H1 (cell line): ENCODE measurements around the gene IFI27L1. TPM values are rescaled to one million over a fixed set of nuclear protein-coding genes. Genes with fewer than 3 reads are reported as not detected.

ENCODE experiments used
- CTCF ChIA-PET: fragments of 300-600 bp; sonication (Branson Sonifier 250); formaldehyde crosslinking; loops from one replicate; lab custom pipeline; 2021; ENCODE audit not compliant: partially characterized antibody; lab: Charles Lee
- POLR2A ChIA-PET: fragments of 300-600 bp; sonication (Branson Sonifier 250); formaldehyde crosslinking; loops from one replicate; lab custom pipeline; 2021; ENCODE audit warnings: inconsistent platforms; ENCODE audit not compliant: partially characterized antibody; lab: Charles Lee
- DNase-seq, 2 experiments: peaks; one replicate each; pipeline versions ENCODE4 v3.0.0 to v3.0.0-alpha.2; 2010 to 2022; ENCODE audit warnings: low spot score in 2 of 2, low read depth in 1 of 2, mixed read lengths in 1 of 2
- FAIRE-seq: peaks from 2 replicates; lab custom pipeline; 2011; peaks lifted over from hg19 to GRCh38; lab: Jason Lieb, UNC
- H2AFZ ChIP-seq: 2 replicates; pipeline ENCODE4 v1.8.1; 2012; ENCODE audit warnings: low read length, inconsistent platforms
- H2AK5ac ChIP-seq: 2 replicates; pipeline ENCODE4 v1.6.1; 2013; ENCODE audit warnings: low read depth, low read length
- H2BK120ac ChIP-seq: replicated peaks from 2 replicates; pipeline ENCODE3; 2013; ENCODE audit warnings: low read depth, low read length, inconsistent platforms
- H2BK12ac ChIP-seq: 2 replicates; pipeline ENCODE4 v1.6.1; 2013; ENCODE audit warnings: low read depth, low read length
- H2BK15ac ChIP-seq: 2 replicates; pipeline ENCODE4 v1.6.1; 2013; ENCODE audit warnings: low read length
- H2BK20ac ChIP-seq: 2 replicates; pipeline ENCODE4 v1.6.1; 2013; ENCODE audit warnings: low read length
- H2BK5ac ChIP-seq: 2 replicates; pipeline ENCODE4 v1.6.1; 2013; ENCODE audit warnings: low read depth, low read length
- H3K14ac ChIP-seq: 2 replicates; pipeline ENCODE4 v1.6.1; 2013; ENCODE audit warnings: inconsistent platforms; ENCODE audit not compliant: insufficient read length
- H3K18ac ChIP-seq: 2 replicates; pipeline ENCODE4 v1.6.1; 2013; ENCODE audit warnings: low read length; ENCODE audit errors: extremely low read depth
- H3K23ac ChIP-seq: 2 replicates; pipeline ENCODE4 v1.6.1; 2013; ENCODE audit warnings: inconsistent platforms; ENCODE audit not compliant: insufficient read length
- H3K23me2 ChIP-seq: 2 replicates; pipeline ENCODE4 v1.6.1; 2013; ENCODE audit warnings: low read depth, low read length
- H3K27ac ChIP-seq: 2 replicates; pipeline ENCODE4 v1.6.1; 2011; ENCODE audit warnings: low read depth, low read length, inconsistent platforms
- H3K27me3 ChIP-seq, 4 experiments: replicated peaks in 1 of 4; 1 replicate in 1 of 4; 2 replicates in 3 of 4; pipeline versions ENCODE4 v1.6.1 to v1.8.1; 2011 to 2013; ENCODE audit warnings: low read length in 3 of 4, mild to moderate bottlenecking in 3 of 4, inconsistent platforms in 2 of 4, mixed read lengths in 2 of 4, moderate library complexity in 1 of 4; ENCODE audit not compliant: control insufficient read depth in 3 of 4, insufficient read depth in 3 of 4; ENCODE audit errors: extremely low read depth in 1 of 4
- H3K36me3 ChIP-seq, 4 experiments: 2 replicates each; pipeline versions ENCODE4 v1.6.1 to v1.8.1; 2011 to 2013; ENCODE audit warnings: mild to moderate bottlenecking in 4 of 4, low read length in 3 of 4, moderate library complexity in 2 of 4, control low read depth in 1 of 4, inconsistent platforms in 1 of 4; ENCODE audit not compliant: insufficient read depth in 4 of 4, control insufficient read depth in 2 of 4
- H3K4ac ChIP-seq: replicated peaks from 2 replicates; pipeline ENCODE3; 2013; ENCODE audit warnings: low read length, low read depth, mixed read lengths, inconsistent platforms; ENCODE audit not compliant: insufficient read length
- H3K4me1 ChIP-seq, 4 experiments: replicated peaks in 1 of 4; 1 replicate in 1 of 4; 2 replicates in 3 of 4; pipeline versions ENCODE4 v1.6.1 to v1.8.1; 2011 to 2013; ENCODE audit warnings: low read length in 3 of 4, inconsistent platforms in 2 of 4, mixed read lengths in 1 of 4; ENCODE audit not compliant: insufficient read depth in 4 of 4, control insufficient read depth in 3 of 4
- H3K4me2 ChIP-seq, 2 experiments: 2 replicates each; pipeline versions ENCODE4 v1.6.1 to v1.8.1; 2011 to 2013; ENCODE audit warnings: low read depth in 2 of 2, low read length in 2 of 2, control low read depth in 1 of 2, inconsistent platforms in 1 of 2, mild to moderate bottlenecking in 1 of 2; ENCODE audit not compliant: insufficient read depth in 1 of 2
- H3K4me3 ChIP-seq, 4 experiments: fragments of 200-600, 300-600 bp in 1 of 4; sonication (generic), shearing (Covaris generic), sonication (Bioruptor Twin) in 1 of 4; 2 replicates each; pipeline versions ENCODE4 v1.5.1 to v1.8.1; 2011 to 2016; ENCODE audit warnings: low read length in 4 of 4, low read depth in 3 of 4, control low read depth in 2 of 4, inconsistent platforms in 2 of 4, mild to moderate bottlenecking in 2 of 4, mixed read lengths in 1 of 4, moderate library complexity in 1 of 4; ENCODE audit not compliant: insufficient read depth in 2 of 4; ENCODE audit errors: extremely low read depth in 1 of 4
- H3K56ac ChIP-seq: replicated peaks from 2 replicates; pipeline ENCODE3; 2013; ENCODE audit warnings: low read depth, mild to moderate bottlenecking, mixed read lengths, low read length, inconsistent platforms; ENCODE audit not compliant: insufficient read length
- H3K79me1 ChIP-seq: 2 replicates; pipeline ENCODE4 v1.6.1; 2013; ENCODE audit warnings: low read depth, low read length, control low read depth
- H3K79me2 ChIP-seq, 2 experiments: 2 replicates each; pipeline versions ENCODE4 v1.6.1 to v1.8.1; 2012 to 2013; ENCODE audit warnings: low read length in 2 of 2, mild to moderate bottlenecking in 2 of 2, inconsistent platforms in 1 of 2; ENCODE audit not compliant: insufficient read depth in 2 of 2, control insufficient read depth in 1 of 2
- H3K9ac ChIP-seq, 4 experiments: replicated peaks in 1 of 4; 1 replicate in 1 of 4; 2 replicates in 3 of 4; pipeline versions ENCODE4 v1.6.1 to v1.8.1; 2011 to 2013; ENCODE audit warnings: low read depth in 3 of 4, low read length in 3 of 4, control low read depth in 2 of 4, mild to moderate bottlenecking in 2 of 4, moderate library complexity in 2 of 4, inconsistent platforms in 1 of 4; ENCODE audit errors: extremely low read depth in 1 of 4
- H3K9me3 ChIP-seq, 2 experiments: 2 replicates each; pipeline versions ENCODE4 v1.6.1 to v1.8.1; 2012 to 2013; ENCODE audit warnings: mild to moderate bottlenecking in 2 of 2, moderate library complexity in 2 of 2, control low read depth in 1 of 2, inconsistent platforms in 1 of 2, low read depth in 1 of 2, low read length in 1 of 2, mixed read lengths in 1 of 2; ENCODE audit not compliant: insufficient read depth in 2 of 2
- H4K20me1 ChIP-seq, 2 experiments: replicated peaks in 1 of 2; 2 replicates each; pipeline versions ENCODE3 to v1.8.1; 2011 to 2013; ENCODE audit warnings: inconsistent platforms in 2 of 2, low read length in 2 of 2, mild to moderate bottlenecking in 1 of 2; ENCODE audit not compliant: insufficient read depth in 2 of 2, control insufficient read depth in 1 of 2
- H4K5ac ChIP-seq: 2 replicates; pipeline ENCODE4 v1.6.1; 2013; ENCODE audit warnings: low read length, low read depth, mixed read lengths, inconsistent platforms; ENCODE audit not compliant: insufficient read length
- H4K8ac ChIP-seq: 2 replicates; pipeline ENCODE4 v1.8.0; 2013; ENCODE audit warnings: mild to moderate bottlenecking, moderate library complexity, low read length, inconsistent platforms; ENCODE audit not compliant: insufficient read depth; ENCODE audit errors: extremely low read depth
- H4K91ac ChIP-seq: replicated peaks from 2 replicates; pipeline ENCODE3; 2013; ENCODE audit warnings: low read length, mixed read lengths, inconsistent platforms; ENCODE audit not compliant: insufficient read length
- KDM1A ChIP-seq: fragments of 200-600, 300-600 bp; sonication (generic); IDR thresholded peaks from 2 replicates; pipeline ENCODE4 v1.7.1; 2016; ENCODE audit warnings: mild to moderate bottlenecking, low read length, borderline replicate concordance
- RFX5 ChIP-seq: IDR thresholded peaks from 2 replicates; pipeline ENCODE4 v1.6.1; 2011; ENCODE audit warnings: low read depth, low read length, improper control_type of control experiment, borderline replicate concordance
- SP1 ChIP-seq: IDR thresholded peaks from 2 replicates; pipeline ENCODE4 v1.6.1; 2011; ENCODE audit warnings: low read depth, low read length
- SP4 ChIP-seq: IDR thresholded peaks from 2 replicates; pipeline ENCODE4 v1.6.1; 2012; ENCODE audit warnings: low read length, inconsistent platforms
- TCF12 ChIP-seq: IDR thresholded peaks from 2 replicates; pipeline ENCODE4 v1.6.1; 2011; ENCODE audit warnings: low read depth, mild to moderate bottlenecking, low read length
- WGBS, 2 experiments: shearing (Covaris generic) in 1 of 2; methylation state at CpG; one replicate each; pipeline versions ENCODE4 v1.1.6 to v1.1.7; 2013 to 2015; ENCODE audit warnings: low lambda C conversion rate in 2 of 2, mixed read lengths in 2 of 2, inconsistent platforms in 1 of 2, low coverage in 1 of 2, missing lambda C conversion rate in 1 of 2; ENCODE audit not compliant: insufficient replicate concordance in 2 of 2, insufficient coverage in 1 of 2, insufficient read length in 1 of 2; ENCODE audit errors: extremely low coverage in 1 of 2, missing lambda C conversion rate in 1 of 2; 5-methylcytosine and 5-hydroxymethylcytosine counted together
- polyA plus RNA-seq, 7 experiments: library from polyadenylated mRNA; depleted of rRNA in 3 of 7; stranded (reverse) in 5 of 7; unstranded in 2 of 7; fragments of >200 nt in 5 of 7; fragments of 200-250 nt in 2 of 7; gene quantifications; 1 replicate in 5 of 7; 2 replicates in 1 of 7; 4 replicates in 1 of 7; pipeline versions ENCODE4 v1.2.1 to v1.2.3, GENCODE V29; 2011 to 2013; ENCODE audit warnings: missing spikeins in 2 of 7, mixed read lengths in 2 of 7
- total RNA-seq: library from RNA; stranded (reverse); fragmentation: NEBNext Ultra II Directional; extraction: Animal tissue kit (Norgen Biotek cat#: 25700); gene quantifications from 2 replicates; pipeline ENCODE4 v1.2.1, GENCODE V29; 2021
- TF ChIP-seq, protein P1 (sequence below): IDR thresholded peaks from 2 replicates; pipeline ENCODE4 v1.6.1; 2012; ENCODE audit warnings: low read length, inconsistent platforms

Gene IFI27L1
- total and polyA plus RNA-seq, 2 of the 8 experiments (the other 6 are each of a cell fraction or from before 2014, with no cell fraction given) = 21.2 to 30.5 TPM

DNA sequence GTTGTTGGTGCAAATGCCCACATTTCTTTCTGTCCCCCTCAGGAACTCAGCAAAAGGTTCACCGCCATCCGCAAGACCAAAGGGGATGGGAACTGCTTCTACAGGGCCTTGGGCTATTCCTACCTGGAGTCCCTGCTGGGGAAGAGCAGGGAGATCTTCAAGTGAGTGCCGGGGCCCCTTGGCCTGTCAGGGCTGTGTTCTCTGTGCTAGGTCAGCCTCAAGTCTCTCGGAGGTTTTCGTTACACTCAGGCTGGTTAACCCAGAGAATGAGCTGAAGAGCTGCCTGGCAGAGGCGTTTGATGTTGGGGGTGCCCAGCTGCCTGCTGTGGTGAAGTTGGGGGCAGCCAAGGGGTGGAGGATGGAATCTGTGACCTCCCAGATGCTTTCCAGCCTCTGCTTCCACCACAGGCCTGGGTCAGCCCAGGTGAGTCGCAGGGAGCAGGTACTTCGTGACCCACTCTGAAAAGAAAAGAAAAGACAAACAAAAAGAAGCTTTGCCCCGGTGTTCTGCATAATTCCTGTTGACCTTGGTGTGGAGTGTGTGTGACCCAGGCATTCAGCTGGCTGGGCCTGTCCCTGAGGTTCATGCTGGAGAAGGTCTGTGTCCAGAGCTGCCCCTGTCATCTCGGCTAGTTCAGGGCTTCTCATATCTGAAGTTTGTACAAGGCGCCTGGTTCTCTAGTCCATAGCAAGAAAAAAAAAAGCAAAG, 42.0 kb upstream of the IFI27L1 start:
- H3K23ac ChIP-seq = no peak overlapping the region
- H3K9me3 ChIP-seq = no peaks in the 10 kb centered on the region
- no peak overlapping the region for H3K4me3 ChIP-seq
- no peak overlapping the region for H2BK15ac ChIP-seq
- H3K4me2 ChIP-seq = no peak overlapping the region
- POLR2A ChIA-PET = interaction anchor here (0.6 kb wide), 1 partner anchor 26 kb away, joined by 3 read pairs; no protein-coding TSS in a partner anchor
- no peak overlapping the region for H4K91ac ChIP-seq
- no peak overlapping the region for H4K5ac ChIP-seq
- no peak overlapping the region for H2AK5ac ChIP-seq
- 90% methylated on average over 11 of the region's 11 CpGs; no CpG with 5 or more reads in 1 of the 2 experiments for WGBS, 2 experiments
- H3K4ac ChIP-seq = no peak overlapping the region
- no peak overlapping the region for H2BK12ac ChIP-seq
- no peak overlapping the region for H3K18ac ChIP-seq
- peaks cover 0 to 4% (median 1%) of the 10 kb centered on the region in 4 experiments; a peak in 3 of 8 replicates for H3K36me3 ChIP-seq
- H2BK5ac ChIP-seq = no peak overlapping the region
- no peaks in the 10 kb centered on the region for H3K23me2 ChIP-seq
- no peak overlapping the region for H2AFZ ChIP-seq
- FAIRE-seq = no peak
- H4K20me1 ChIP-seq = peaks cover 2 to 7% of the 10 kb centered on the region in 2 experiments
- H3K9ac ChIP-seq = no peak overlapping the region
- H3K27me3 ChIP-seq = no peaks in the 10 kb centered on the region
- H3K56ac ChIP-seq = no peak overlapping the region
- H3K27ac ChIP-seq = no peak overlapping the region
- DNase-seq = no peak
- no peak overlapping the region for H2BK120ac ChIP-seq
- H3K4me1 ChIP-seq = peaks cover 0 to 8% (median 0%) of the 10 kb centered on the region in 4 experiments; a peak in 2 of 7 replicates
- no peak overlapping the region for H4K8ac ChIP-seq
- H3K14ac ChIP-seq = no peak overlapping the region
- no peaks in the 10 kb centered on the region for H3K79me1 ChIP-seq
- CTCF ChIA-PET = interaction anchor here (0.6 to 7.2 kb wide), 8 partner anchors 11 to 296 kb away, joined by 3 to 105 read pairs (median 5); partner anchors contain the start of gene IFI27L2
- H3K79me2 ChIP-seq = no peaks in the 10 kb centered on the region
- no peak overlapping the region for H2BK20ac ChIP-seq
- TF ChIP-seq SP4 (no peak), TCF12 (no peak), KDM1A (no peak), SP1 (no peak), RFX5 (no peak)
- TF ChIP-seq, protein P1, sequence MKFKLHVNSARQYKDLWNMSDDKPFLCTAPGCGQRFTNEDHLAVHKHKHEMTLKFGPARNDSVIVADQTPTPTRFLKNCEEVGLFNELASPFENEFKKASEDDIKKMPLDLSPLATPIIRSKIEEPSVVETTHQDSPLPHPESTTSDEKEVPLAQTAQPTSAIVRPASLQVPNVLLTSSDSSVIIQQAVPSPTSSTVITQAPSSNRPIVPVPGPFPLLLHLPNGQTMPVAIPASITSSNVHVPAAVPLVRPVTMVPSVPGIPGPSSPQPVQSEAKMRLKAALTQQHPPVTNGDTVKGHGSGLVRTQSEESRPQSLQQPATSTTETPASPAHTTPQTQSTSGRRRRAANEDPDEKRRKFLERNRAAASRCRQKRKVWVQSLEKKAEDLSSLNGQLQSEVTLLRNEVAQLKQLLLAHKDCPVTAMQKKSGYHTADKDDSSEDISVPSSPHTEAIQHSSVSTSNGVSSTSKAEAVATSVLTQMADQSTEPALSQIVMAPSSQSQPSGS = no peak
